ENCODE data around the gene CD55.

CD55 gene

DNA sequence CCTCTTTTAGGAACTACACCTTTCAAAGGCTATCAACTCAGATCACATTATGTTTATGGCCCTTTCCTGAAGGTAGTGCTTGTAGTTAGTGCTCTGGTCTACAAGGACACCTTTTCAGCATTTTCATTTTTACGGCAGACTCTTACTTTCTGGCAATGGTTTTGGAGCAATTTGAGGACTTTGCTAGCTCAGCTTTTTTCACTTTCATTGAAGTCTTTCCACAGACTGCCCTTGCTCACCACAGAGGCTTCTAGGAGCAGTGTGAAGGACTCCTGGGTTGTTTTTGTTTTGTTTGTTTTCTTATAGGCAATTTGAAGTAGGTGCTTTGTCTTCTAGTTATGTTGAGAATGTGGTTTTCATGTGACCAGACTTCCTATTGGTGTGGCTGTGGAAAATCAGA is 43.1 kb downstream of the CD55 start:
- Histone ChIP-seq H3K27ac (ENCODE audit: low read depth, low read length) (no peak overlapping the region), H3K4me3 (ENCODE audit: low read depth, low read length) (no peak overlapping the region), H3K36me3 (ENCODE audit: control insufficient read depth, insufficient read depth, low read length) (peaks cover 11% of the 10 kb centered on the region; the same call in 1 of the 2 replicates), H3K27me3 (ENCODE audit: control insufficient read depth, insufficient read depth, low read length) (no peaks in the 10 kb centered on the region), H3K9me3 (ENCODE audit: control insufficient read depth, insufficient read depth, low read length) (no peaks in the 10 kb centered on the region), H3K4me1 (ENCODE audit: control insufficient read depth, insufficient read depth, low read length) (no peaks in the 10 kb centered on the region), H3K9ac (ENCODE audit: low read depth, low read length) (no peak overlapping the region)

DNA sequence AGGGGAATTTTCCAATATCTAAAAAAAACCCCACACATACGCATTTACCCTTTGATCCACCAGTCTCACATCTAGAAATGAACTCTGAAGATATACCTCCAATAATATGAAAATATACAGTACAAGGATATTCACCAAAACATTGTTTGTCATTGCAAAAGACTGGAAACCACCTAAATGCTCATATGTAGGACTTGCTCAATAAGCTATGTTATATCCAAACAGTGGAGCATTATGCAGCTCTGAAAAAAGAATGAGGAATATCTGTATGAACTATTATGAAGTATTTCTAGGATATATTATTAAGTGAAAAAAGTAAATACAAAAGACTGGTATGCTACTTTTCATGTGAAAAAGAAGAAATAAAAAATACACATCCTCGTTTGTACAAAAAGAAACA is 43.6 kb downstream of the CD55 start:
- Histone ChIP-seq H3K9me3 (ENCODE audit: control insufficient read depth, insufficient read depth, low read length) (no peaks in the 10 kb centered on the region), H3K4me3 (ENCODE audit: low read depth, low read length) (no peak overlapping the region), H3K9ac (ENCODE audit: low read depth, low read length) (no peak overlapping the region), H3K27me3 (ENCODE audit: control insufficient read depth, insufficient read depth, low read length) (no peaks in the 10 kb centered on the region), H3K36me3 (ENCODE audit: control insufficient read depth, insufficient read depth, low read length) (peaks cover 8% of the 10 kb centered on the region; the same call in 1 of the 2 replicates), H3K27ac (ENCODE audit: low read depth, low read length) (no peak overlapping the region), H3K4me1 (ENCODE audit: control insufficient read depth, insufficient read depth, low read length) (no peaks in the 10 kb centered on the region)

DNA sequence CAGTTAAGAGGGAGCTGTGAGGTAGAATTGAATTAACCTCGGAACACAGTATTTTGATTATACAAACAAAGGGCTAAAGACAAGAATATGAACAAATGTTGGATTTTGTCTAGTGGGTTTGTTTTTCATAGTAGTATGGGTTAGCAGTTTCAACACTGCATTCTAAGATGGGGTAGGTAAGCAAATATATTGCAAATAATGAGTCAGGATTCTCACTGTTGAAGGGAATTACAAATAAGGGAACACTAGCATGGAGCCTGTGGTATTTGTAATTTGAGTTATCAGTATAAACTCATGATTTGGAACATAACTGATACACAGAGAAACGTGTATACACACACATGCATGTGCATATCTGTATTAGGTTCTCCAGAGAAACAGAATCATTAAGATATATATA is 44.5 kb downstream of the CD55 start:
- H3K9ac ChIP-seq (ENCODE audit: low read depth, low read length), result no peak overlapping the region
- H3K36me3 ChIP-seq (ENCODE audit: control insufficient read depth, insufficient read depth, low read length), result peaks cover 8% of the 10 kb centered on the region; the same call in 1 of the 2 replicates
- no peaks in the 10 kb centered on the region for H3K27me3 ChIP-seq (ENCODE audit: control insufficient read depth, insufficient read depth, low read length)
- no peak overlapping the region for H3K4me3 ChIP-seq (ENCODE audit: low read depth, low read length)
- no peaks in the 10 kb centered on the region for H3K4me1 ChIP-seq (ENCODE audit: control insufficient read depth, insufficient read depth, low read length)
- H3K9me3 ChIP-seq (ENCODE audit: control insufficient read depth, insufficient read depth, low read length), result no peaks in the 10 kb centered on the region
- H3K27ac ChIP-seq (ENCODE audit: low read depth, low read length), result no peak overlapping the region

DNA sequence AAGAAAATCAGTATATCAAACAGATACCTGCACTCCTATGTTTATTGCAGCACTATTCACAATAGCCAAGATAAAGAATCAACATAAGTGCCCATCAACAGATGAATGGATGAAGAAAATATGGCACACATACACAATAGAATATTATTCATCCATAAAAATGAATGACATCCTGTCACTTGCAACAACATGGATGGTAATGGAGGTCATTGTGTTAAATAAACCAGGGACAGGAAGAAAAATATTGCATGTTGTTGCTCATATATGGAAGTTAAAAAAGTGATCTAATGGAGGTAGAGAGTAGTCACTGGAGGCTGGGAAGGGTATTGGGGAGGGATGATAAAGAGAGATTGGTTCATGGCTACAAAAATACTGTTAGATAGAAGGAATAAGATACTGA is 67.2 kb downstream of the CD55 start:
- Histone ChIP-seq H3K36me3 (ENCODE audit: control insufficient read depth, insufficient read depth, low read length) (no peaks in the 10 kb centered on the region), H3K27me3 (ENCODE audit: control insufficient read depth, insufficient read depth, low read length) (no peaks in the 10 kb centered on the region), H3K9me3 (ENCODE audit: control insufficient read depth, insufficient read depth, low read length) (no peaks in the 10 kb centered on the region), H3K4me1 (ENCODE audit: control insufficient read depth, insufficient read depth, low read length) (no peaks in the 10 kb centered on the region), H3K27ac (ENCODE audit: low read depth, low read length) (no peak overlapping the region), H3K9ac (ENCODE audit: low read depth, low read length) (no peak overlapping the region), H3K4me3 (ENCODE audit: low read depth, low read length) (no peak overlapping the region)

DNA sequence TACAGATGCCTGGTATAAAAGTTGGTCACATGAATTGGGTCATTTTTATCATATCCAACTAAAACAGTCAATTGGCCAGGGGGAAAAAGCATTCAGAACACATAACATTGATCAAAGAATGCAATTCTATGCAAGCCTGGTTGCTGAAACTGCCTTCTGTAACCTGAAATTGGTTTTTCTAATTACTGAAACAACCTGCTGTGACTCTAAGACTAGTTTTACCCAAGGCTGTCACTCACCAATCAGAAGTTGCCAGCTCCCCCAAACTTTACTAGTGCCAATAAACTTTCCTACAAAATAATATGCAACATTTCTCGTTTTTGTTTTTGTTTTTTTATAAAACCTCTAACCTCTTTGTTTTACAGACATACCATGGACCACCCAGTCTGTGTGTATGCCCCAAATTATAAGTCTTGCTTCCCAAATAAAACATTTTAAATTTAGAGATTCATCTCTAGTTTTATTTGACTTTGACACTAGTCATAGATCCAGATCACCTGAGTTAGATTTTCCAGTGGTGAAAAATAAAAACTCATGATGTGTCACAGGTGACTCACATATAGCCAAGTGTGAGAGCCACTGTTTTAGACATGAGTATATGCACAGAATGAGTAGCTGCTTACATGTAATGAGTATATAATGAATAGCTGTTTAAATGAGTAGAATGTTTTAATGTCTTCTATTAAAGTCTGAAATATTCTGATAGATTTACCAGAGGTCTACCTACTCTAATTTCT is 68.4 kb downstream of the CD55 start:
- H3K27me3 ChIP-seq (ENCODE audit: control insufficient read depth, insufficient read depth, low read length), result no peaks in the 10 kb centered on the region
- H3K9ac ChIP-seq (ENCODE audit: low read depth, low read length), result no peak overlapping the region
- H3K4me1 ChIP-seq (ENCODE audit: control insufficient read depth, insufficient read depth, low read length), result no peaks in the 10 kb centered on the region
- no peak overlapping the region for H3K27ac ChIP-seq (ENCODE audit: low read depth, low read length)
- no peaks in the 10 kb centered on the region for H3K9me3 ChIP-seq (ENCODE audit: control insufficient read depth, insufficient read depth, low read length)
- no peaks in the 10 kb centered on the region for H3K36me3 ChIP-seq (ENCODE audit: control insufficient read depth, insufficient read depth, low read length)
- H3K4me3 ChIP-seq (ENCODE audit: low read depth, low read length), result no peak overlapping the region

DNA sequence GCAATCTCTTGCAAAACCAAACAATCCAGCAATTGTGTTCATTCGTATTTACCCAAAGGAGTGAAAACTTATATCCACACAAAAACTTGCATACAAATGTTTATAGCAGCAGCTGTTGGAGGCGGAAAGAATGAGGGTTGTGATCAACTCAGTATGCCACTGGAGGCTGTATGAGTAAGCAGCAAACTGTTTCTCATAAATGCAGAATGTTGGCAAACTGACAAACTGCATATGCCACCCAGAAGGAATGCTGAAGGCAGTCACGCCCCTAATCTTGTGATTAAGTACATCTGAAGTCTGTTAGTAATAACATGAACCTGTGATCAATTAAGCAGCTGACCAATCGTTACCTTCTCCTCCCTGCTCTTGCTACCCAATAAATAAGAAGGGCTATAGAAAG is 72.1 kb downstream of the CD55 start:
- Histone ChIP-seq H3K4me1 (ENCODE audit: control insufficient read depth, insufficient read depth, low read length) (0 out of 2 replicates have a peak, but pooled peaks cover 6% of the 10 kb centered on the region), H3K4me3 (ENCODE audit: low read depth, low read length) (no peak overlapping the region), H3K27me3 (ENCODE audit: control insufficient read depth, insufficient read depth, low read length) (no peaks in the 10 kb centered on the region), H3K9ac (ENCODE audit: low read depth, low read length) (no peak overlapping the region), H3K27ac (ENCODE audit: low read depth, low read length) (no peak overlapping the region), H3K9me3 (ENCODE audit: control insufficient read depth, insufficient read depth, low read length) (no peaks in the 10 kb centered on the region), H3K36me3 (ENCODE audit: control insufficient read depth, insufficient read depth, low read length) (no peaks in the 10 kb centered on the region)

DNA sequence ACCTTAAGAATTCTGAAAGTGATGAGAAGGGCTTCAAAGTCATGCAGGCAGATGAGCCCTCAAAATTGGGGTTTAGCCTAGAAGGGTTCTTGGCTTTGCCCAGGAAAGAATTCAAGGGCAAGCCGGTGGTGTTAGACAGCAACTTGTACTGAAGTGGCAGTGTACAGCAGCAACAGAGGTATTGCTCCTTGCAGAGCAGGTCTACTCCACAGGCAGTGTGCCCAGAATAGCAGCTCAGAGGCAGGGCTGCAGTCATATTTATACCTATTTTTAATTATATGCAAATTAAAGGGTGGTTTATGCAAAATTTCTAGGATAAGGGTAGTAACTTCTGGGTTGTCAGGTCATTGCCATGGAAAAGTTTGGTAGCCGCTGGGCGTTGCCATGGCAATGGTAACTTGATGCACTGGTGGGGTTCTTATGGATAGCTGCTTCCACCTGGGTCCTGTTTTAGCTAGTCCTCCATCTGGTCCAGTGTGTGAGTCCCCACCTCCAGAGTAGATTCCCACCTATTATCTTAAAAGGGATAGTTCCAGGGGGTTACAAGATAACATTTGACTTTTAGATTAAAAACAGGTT is 74.8 kb downstream of the CD55 start:
- H3K4me1 ChIP-seq (ENCODE audit: control insufficient read depth, insufficient read depth, low read length), result 0 out of 2 replicates have a peak, but pooled peaks cover 6% of the 10 kb centered on the region
- H3K36me3 ChIP-seq (ENCODE audit: control insufficient read depth, insufficient read depth, low read length), result no peaks in the 10 kb centered on the region
- H3K27ac ChIP-seq (ENCODE audit: low read depth, low read length), result no peak overlapping the region
- no peaks in the 10 kb centered on the region for H3K9me3 ChIP-seq (ENCODE audit: control insufficient read depth, insufficient read depth, low read length)
- H3K4me3 ChIP-seq (ENCODE audit: low read depth, low read length), result no peak overlapping the region
- no peaks in the 10 kb centered on the region for H3K27me3 ChIP-seq (ENCODE audit: control insufficient read depth, insufficient read depth, low read length)
- H3K9ac ChIP-seq (ENCODE audit: low read depth, low read length), result no peak overlapping the region

DNA sequence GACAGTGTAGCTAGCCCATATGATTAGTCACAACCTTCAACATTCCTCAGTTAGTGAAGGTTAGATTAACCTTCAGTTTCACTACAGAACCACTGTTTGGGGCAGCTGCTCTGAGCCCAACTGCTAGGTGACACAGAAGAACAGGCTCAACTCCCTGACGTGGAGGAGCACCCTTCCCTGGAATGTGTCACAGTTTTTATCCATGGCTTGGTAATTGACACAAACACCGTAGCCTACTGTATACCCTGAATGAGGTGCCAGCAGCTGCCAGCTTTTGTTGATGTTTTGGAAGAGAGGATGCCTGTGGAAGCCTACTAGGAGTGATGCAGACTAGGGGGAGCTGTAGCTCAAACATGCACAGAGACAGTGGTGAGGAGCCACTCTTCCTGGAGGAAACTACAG is 76.0 kb downstream of the CD55 start:
- Histone ChIP-seq H3K27me3 (ENCODE audit: control insufficient read depth, insufficient read depth, low read length) (no peaks in the 10 kb centered on the region), H3K9ac (ENCODE audit: low read depth, low read length) (no peak overlapping the region), H3K36me3 (ENCODE audit: control insufficient read depth, insufficient read depth, low read length) (no peaks in the 10 kb centered on the region), H3K27ac (ENCODE audit: low read depth, low read length) (no peak overlapping the region), H3K9me3 (ENCODE audit: control insufficient read depth, insufficient read depth, low read length) (no peaks in the 10 kb centered on the region), H3K4me1 (ENCODE audit: control insufficient read depth, insufficient read depth, low read length) (0 out of 2 replicates have a peak, but pooled peaks cover 6% of the 10 kb centered on the region), H3K4me3 (ENCODE audit: low read depth, low read length) (no peak overlapping the region)

DNA sequence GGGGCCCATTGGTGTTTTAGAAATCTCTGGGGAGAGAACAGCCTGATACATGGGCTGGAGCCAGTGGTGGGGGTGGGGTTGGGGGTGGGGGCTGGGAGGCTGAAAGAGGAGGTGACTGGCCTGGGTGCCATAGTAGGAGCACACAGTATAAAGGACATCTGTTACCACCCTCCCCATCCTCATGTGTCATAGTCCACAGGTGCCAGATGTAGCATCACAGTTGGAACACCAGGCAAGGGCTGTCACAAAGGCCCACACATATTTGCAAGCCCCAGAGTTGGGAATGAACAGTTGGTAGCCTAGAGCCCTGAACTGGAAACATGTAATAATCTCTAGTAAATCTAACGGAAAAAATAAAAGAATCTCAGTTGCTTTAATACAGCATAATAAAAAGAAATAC is 77.5 kb downstream of the CD55 start:
- Histone ChIP-seq H3K9me3 (ENCODE audit: control insufficient read depth, insufficient read depth, low read length) (no peaks in the 10 kb centered on the region), H3K4me3 (ENCODE audit: low read depth, low read length) (no peak overlapping the region), H3K27me3 (ENCODE audit: control insufficient read depth, insufficient read depth, low read length) (no peaks in the 10 kb centered on the region), H3K36me3 (ENCODE audit: control insufficient read depth, insufficient read depth, low read length) (no peaks in the 10 kb centered on the region), H3K9ac (ENCODE audit: low read depth, low read length) (no peak overlapping the region), H3K4me1 (ENCODE audit: control insufficient read depth, insufficient read depth, low read length) (0 out of 2 replicates have a peak, but pooled peaks cover 6% of the 10 kb centered on the region), H3K27ac (ENCODE audit: low read depth, low read length) (no peak overlapping the region)

DNA sequence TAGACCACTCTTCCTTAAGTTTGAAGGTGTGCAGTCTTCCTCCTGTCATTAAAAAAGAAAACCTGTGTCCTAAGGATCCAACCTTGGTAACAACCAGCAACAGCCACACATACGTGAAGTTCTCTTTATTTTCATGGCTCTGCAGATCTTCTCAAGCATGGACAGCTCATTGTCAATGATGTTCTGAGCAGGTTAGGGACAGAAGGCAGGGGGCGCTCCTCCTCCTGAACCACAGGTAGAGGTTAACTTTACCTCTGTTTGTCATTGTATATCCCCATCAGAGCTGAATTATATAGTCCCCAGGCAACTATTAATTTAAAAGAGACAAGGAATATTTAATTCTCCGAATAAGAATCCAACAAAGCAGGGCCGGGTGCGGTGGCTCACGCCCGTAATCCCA is 80.1 kb downstream of the CD55 start:
- Histone ChIP-seq H3K36me3 (ENCODE audit: control insufficient read depth, insufficient read depth, low read length) (no peaks in the 10 kb centered on the region), H3K27me3 (ENCODE audit: control insufficient read depth, insufficient read depth, low read length) (no peaks in the 10 kb centered on the region), H3K9me3 (ENCODE audit: control insufficient read depth, insufficient read depth, low read length) (no peaks in the 10 kb centered on the region), H3K27ac (ENCODE audit: low read depth, low read length) (no peak overlapping the region), H3K9ac (ENCODE audit: low read depth, low read length) (no peak overlapping the region), H3K4me3 (ENCODE audit: low read depth, low read length) (no peak overlapping the region), H3K4me1 (ENCODE audit: control insufficient read depth, insufficient read depth, low read length) (no peaks in the 10 kb centered on the region)

DNA sequence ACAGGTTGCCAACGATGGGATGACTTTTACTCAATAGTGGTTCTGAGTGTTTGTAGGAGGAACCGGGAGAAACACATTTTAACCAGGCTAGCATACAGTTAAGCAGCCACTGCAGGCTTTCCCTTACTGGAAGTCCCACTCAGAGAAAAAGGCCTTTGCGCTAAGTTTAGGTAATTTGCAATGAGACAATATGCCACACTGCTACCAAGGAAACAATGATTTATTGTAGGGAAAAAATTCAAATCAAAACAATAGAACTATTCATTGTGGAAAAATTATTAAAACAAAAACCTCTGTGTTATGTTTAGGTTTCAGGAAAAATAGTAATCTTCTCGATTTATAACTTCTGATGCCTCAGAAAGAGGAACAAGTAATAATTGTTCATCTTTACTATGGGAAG is 81.3 kb downstream of the CD55 start:
- H3K4me3 ChIP-seq (ENCODE audit: low read depth, low read length), result no peak overlapping the region
- no peaks in the 10 kb centered on the region for H3K36me3 ChIP-seq (ENCODE audit: control insufficient read depth, insufficient read depth, low read length)
- no peak overlapping the region for H3K27ac ChIP-seq (ENCODE audit: low read depth, low read length)
- no peaks in the 10 kb centered on the region for H3K27me3 ChIP-seq (ENCODE audit: control insufficient read depth, insufficient read depth, low read length)
- no peaks in the 10 kb centered on the region for H3K9me3 ChIP-seq (ENCODE audit: control insufficient read depth, insufficient read depth, low read length)
- H3K9ac ChIP-seq (ENCODE audit: low read depth, low read length), result no peak overlapping the region
- no peaks in the 10 kb centered on the region for H3K4me1 ChIP-seq (ENCODE audit: control insufficient read depth, insufficient read depth, low read length)
